Aortic smooth muscle cell (primary cell): ENCODE results near the gene TTLL1. TPM values are rescaled to one million over a fixed set of nuclear protein-coding genes. Genes with fewer than 3 reads are reported as not detected.

Experiments used
- total RNA-seq: library from RNA; depleted of rRNA; stranded (reverse); fragments of >200 nt; gene quantifications from 2 replicates; pipeline ENCODE4 v1.2.3, GENCODE V29; 2014

Gene TTLL1
- 16.3 and 18.8 TPM in 2 replicates for total RNA-seq

GRCh38 chr22:43088984-43089717, at the start of gene TTLL1:
TSS of gene TTLL1 (minus strand) at chr22:43089391. CDS start at chr22:43075586, 13,805 bp downstream.

DNA sequence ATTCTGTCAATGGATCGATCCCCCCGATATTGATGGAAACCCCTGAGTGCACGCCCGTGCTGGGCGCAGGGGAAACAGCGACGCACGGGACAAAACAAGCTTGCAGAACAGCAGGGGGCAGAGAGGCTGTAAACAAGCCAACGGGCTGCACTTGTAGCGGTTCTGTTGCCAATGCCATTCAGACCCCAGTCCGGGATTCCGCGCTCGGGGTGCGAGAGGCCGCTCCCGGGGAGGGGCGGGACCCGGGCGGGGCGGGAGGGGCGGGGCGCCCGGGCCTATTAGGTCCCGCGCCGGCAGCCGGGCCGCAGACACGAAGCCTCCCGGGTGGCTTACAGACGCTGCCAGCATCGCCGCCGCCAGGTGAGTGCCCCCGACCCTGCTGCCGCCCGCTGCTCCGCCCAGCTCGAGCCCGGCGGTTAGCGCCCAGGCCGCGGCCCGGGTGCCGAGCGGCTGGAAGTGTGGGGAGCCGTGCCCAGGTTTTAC, 21.3 kb upstream of the TTLL1 start, which contains the start of gene BIK:
TSS of gene BIK (plus strand) at position 307 of the 483 bp plus-strand sequence. CDS start 13,273 bp downstream, outside the sequence.

DNA sequence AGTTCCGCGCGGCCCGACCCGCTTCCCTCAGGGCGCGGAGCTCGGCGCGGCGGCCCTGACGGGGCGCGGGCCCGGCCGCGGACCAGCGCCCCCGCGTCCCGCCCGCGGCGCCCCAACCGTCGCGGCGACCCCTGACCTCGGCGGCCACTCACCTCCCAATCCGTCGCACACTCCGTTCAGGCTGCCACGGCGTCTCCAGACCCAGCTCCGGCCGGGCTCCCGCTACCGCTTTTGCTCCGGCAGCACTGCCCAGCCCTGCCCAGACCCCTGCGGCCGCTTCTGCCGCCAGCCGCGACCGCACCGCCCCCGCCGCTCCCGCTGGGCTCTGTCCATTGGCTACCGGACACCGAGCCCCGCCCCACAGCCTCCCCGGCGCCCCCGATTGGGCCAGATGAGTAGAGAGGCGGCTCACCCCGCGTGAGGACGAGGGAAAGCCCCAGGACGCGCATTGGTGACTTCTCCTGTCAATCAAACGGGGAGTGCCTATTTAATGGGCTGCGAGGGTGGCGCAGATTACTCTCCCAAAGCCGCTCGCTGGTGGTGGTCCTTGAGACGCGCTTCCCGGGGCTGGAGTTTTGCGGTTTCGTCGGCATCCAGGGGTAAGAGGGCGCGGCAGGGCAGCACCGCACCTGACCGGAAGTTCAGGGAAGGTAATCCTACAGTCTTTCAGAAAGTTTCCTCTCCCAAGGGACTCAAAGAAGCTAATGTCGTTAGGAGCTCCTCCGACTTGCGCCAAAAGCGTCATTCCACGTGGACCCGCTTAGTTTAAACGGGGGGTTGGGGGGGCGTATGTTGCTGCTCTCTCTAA, 74.1 kb downstream of the TTLL1 start, which contains the start of gene PACSIN2:
TSS of gene PACSIN2 (minus strand) at position 281 of the 808 bp plus-strand sequence. CDS start 103,069 bp downstream, outside the sequence.

Other genes with a start within 250 kb of the TTLL1 start
- gene ARFGAP3, start 232.1 kb downstream of the TTLL1 start, total RNA-seq = 81.9 and 83.0 TPM in 2 replicates
- gene PACSIN2, start 74.2 kb downstream of the TTLL1 start, total RNA-seq = 45.8 and 53.7 TPM in 2 replicates
- not detected in 2 replicates for gene BIK, start 21.4 kb upstream of the TTLL1 start, total RNA-seq
- 9.1 and 12.6 TPM in 2 replicates for gene MCAT, start 54.0 kb upstream of the TTLL1 start, total RNA-seq
- 284 and 299 TPM in 2 replicates for gene TSPO, start 62.2 kb upstream of the TTLL1 start, total RNA-seq
- gene TTLL12, start 97.7 kb upstream of the TTLL1 start, total RNA-seq = 13.7 and 18.0 TPM in 2 replicates